Left renal pelvis (tissue), 4 donors: ENCODE data around the gene NDRG4. TPM values are rescaled to one million over a fixed set of nuclear protein-coding genes. Genes with fewer than 3 reads are reported as not detected.
A peak's percentile ranks its signal among the peaks of the same experiment; 100 is the strongest.
"Not testable (repeated sequence)": the region's sequence is repeated elsewhere in the genome, so short reads cannot be mapped to it uniquely, and the experiment has no call there.

ENCODE experiments used
- DNase-seq, 4 donors: peaks; one replicate each; pipeline ENCODE4 v3.0.0-alpha.2; 2013; ENCODE audit warnings: low read depth in 4 of 4, low spot score in 3 of 4
- polyA plus RNA-seq, 4 donors: library from polyadenylated mRNA; unstranded; fragments of 120-200 nt; gene quantifications; one replicate each; pipeline ENCODE4 v1.2.1, GENCODE V29; 2013; ENCODE audit not compliant: insufficient read length in 4 of 4

NDRG4 gene
- polyA plus RNA-seq, 4 donors = 5.1 to 9.9 (median 9.5) TPM

GRCh38 chr16:58464916-58465731 is 34.8 kb upstream of the NDRG4 start:
- no peak for DNase-seq

GRCh38 chr16:58465817-58466216 is 34.1 kb upstream of the NDRG4 start:
- DNase-seq = no peak

GRCh38 chr16:58466396-58466795 is 33.5 kb upstream of the NDRG4 start:
- no peak for DNase-seq

GRCh38 chr16:58467905-58468304 is 32.0 kb upstream of the NDRG4 start:
- no peak for DNase-seq

GRCh38 chr16:58471209-58471975 is 28.6 kb upstream of the NDRG4 start:
- DNase-seq = no peak

GRCh38 chr16:58472266-58472665 is 27.7 kb upstream of the NDRG4 start:
- DNase-seq = no peak

GRCh38 chr16:58472827-58473226 is 27.1 kb upstream of the NDRG4 start:
- no peak for DNase-seq

- DNase-seq = no peak
Observed at GRCh38 chr16:58474296-58474695, 25.6 kb upstream of the NDRG4 start.

- DNase-seq = no peak
Observed at GRCh38 chr16:58475091-58475619, 24.8 kb upstream of the NDRG4 start.

- DNase-seq = no peak
Observed at GRCh38 chr16:58476791-58477190, 23.2 kb upstream of the NDRG4 start.

- no peak for DNase-seq
Observed at GRCh38 chr16:58478427-58478826, 21.5 kb upstream of the NDRG4 start.

GRCh38 chr16:58481226-58481869 is 18.6 kb upstream of the NDRG4 start:
- no peak for DNase-seq

GRCh38 chr16:58481931-58482330 is 18.0 kb upstream of the NDRG4 start:
- DNase-seq = no peak

GRCh38 chr16:58485184-58485887 is 14.6 kb upstream of the NDRG4 start:
- DNase-seq = no peak

- DNase-seq = peak in 2 of 4 donors; percentile 66 to 67
Observed at GRCh38 chr16:58487566-58488351, 12.2 kb upstream of the NDRG4 start.

- no peak for DNase-seq
Observed at GRCh38 chr16:58488531-58488930, 11.4 kb upstream of the NDRG4 start.

GRCh38 chr16:58490065-58490464 is 9.9 kb upstream of the NDRG4 start:
- DNase-seq = no peak

GRCh38 chr16:58490539-58490938 is 9.4 kb upstream of the NDRG4 start:
- DNase-seq = not testable (repeated sequence)

GRCh38 chr16:58492066-58492465 is 7.9 kb upstream of the NDRG4 start:
- DNase-seq = no peak

GRCh38 chr16:58492735-58493134 is 7.2 kb upstream of the NDRG4 start:
- DNase-seq = no peak
